H1 (cell line): Measurements from ENCODE around the gene NPR2. TPM values are rescaled to one million over a fixed set of nuclear protein-coding genes. Genes with fewer than 3 reads are reported as not detected.

Experiments used
- ASH2L ChIP-seq: fragments of 200-600, 300-600 bp; sonication (generic); IDR thresholded peaks from one replicate; pipeline ENCODE4 v1.7.1; 2017; ENCODE audit warnings: low read length
- ATF2 ChIP-seq: IDR thresholded peaks from 2 replicates; pipeline ENCODE4 v1.6.1; 2012; ENCODE audit warnings: low read length, inconsistent platforms
- BACH1 ChIP-seq: IDR thresholded peaks from 2 replicates; pipeline ENCODE4 v1.6.1; 2012; ENCODE audit warnings: low read length, improper control_type of control experiment
- BCL11A ChIP-seq, 2 experiments: IDR thresholded peaks; one replicate each; pipeline ENCODE4 v1.6.1; 2011; ENCODE audit warnings: low read depth in 2 of 2, low read length in 2 of 2, mild to moderate bottlenecking in 2 of 2
- CHD1 ChIP-seq: IDR thresholded peaks from 2 replicates; pipeline ENCODE4 v1.6.1; 2012; ENCODE audit warnings: low read depth, low read length, improper control_type of control experiment
- CTBP2 ChIP-seq: IDR thresholded peaks from 2 replicates; pipeline ENCODE4 v1.7.0; 2011; ENCODE audit warnings: borderline replicate concordance, mild to moderate bottlenecking, moderate library complexity, mixed read lengths, low read length; ENCODE audit not compliant: insufficient read depth, insufficient read length
- E2F6 ChIP-seq: IDR thresholded peaks from 2 replicates; pipeline ENCODE4 v1.6.1; 2012; ENCODE audit warnings: inconsistent platforms
- EGR1 ChIP-seq: IDR thresholded peaks from 2 replicates; pipeline ENCODE4 v1.6.1; 2011; ENCODE audit warnings: low read depth, low read length, borderline replicate concordance
- EP300 ChIP-seq, 2 experiments: IDR thresholded peaks; 1 replicate in 1 of 2; 2 replicates in 1 of 2; pipeline ENCODE4 v1.6.1; 2011 to 2012; ENCODE audit warnings: low read depth in 2 of 2, low read length in 2 of 2, mild to moderate bottlenecking in 2 of 2, borderline replicate concordance in 1 of 2, inconsistent platforms in 1 of 2, moderate library complexity in 1 of 2
- EZH2 ChIP-seq: fragments of 200-600 bp; sonication (generic); IDR thresholded peaks from 2 replicates; pipeline ENCODE4 v1.7.1; 2012; ENCODE audit warnings: low read depth, mild to moderate bottlenecking, moderate library complexity, low read length, inconsistent platforms; ENCODE audit not compliant: severe bottlenecking
- HDAC2 ChIP-seq, 2 experiments: fragments of 300-600 bp in 1 of 2; sonication (generic) in 1 of 2; IDR thresholded peaks; 2 replicates each; pipeline ENCODE4 v1.6.1; 2011 to 2012; ENCODE audit warnings: low read depth in 2 of 2, low read length in 2 of 2, mild to moderate bottlenecking in 2 of 2, moderate library complexity in 2 of 2, borderline replicate concordance in 1 of 2, inconsistent platforms in 1 of 2
- MAX ChIP-seq: IDR thresholded peaks from 2 replicates; pipeline ENCODE4 v1.6.1; 2012; ENCODE audit warnings: inconsistent platforms
- POLR2A ChIP-seq, 2 experiments: IDR thresholded peaks; 1 replicate in 1 of 2; 2 replicates in 1 of 2; pipeline ENCODE4 v1.6.1; 2011; ENCODE audit warnings: low read depth in 2 of 2, low read length in 2 of 2, mild to moderate bottlenecking in 2 of 2; ENCODE audit errors: control extremely low read depth in 1 of 2
- RAD21 ChIP-seq, 2 experiments: IDR thresholded peaks in 1 of 2; conservative IDR thresholded peaks in 1 of 2; 2 replicates each; pipeline ENCODE4 v1.6.1; 2011; ENCODE audit warnings: low read depth in 2 of 2, low read length in 2 of 2, improper control_type of control experiment in 1 of 2, inconsistent platforms in 1 of 2, mild to moderate bottlenecking in 1 of 2, moderate library complexity in 1 of 2
- RFX5 ChIP-seq: IDR thresholded peaks from 2 replicates; pipeline ENCODE4 v1.6.1; 2011; ENCODE audit warnings: low read depth, low read length, improper control_type of control experiment, borderline replicate concordance
- RNF2 ChIP-seq: fragments of 200-900, 300-1000 bp; sonication (generic); IDR thresholded peaks from 2 replicates; pipeline ENCODE4 v1.7.1; 2016; ENCODE audit warnings: borderline replicate concordance, low read depth, mild to moderate bottlenecking, antibody characterized with exemption, low read length; ENCODE audit not compliant: poor library complexity, severe bottlenecking; ENCODE audit errors: missing control alignments
- TAF7 ChIP-seq: optimal IDR thresholded peaks from 2 replicates; pipeline ENCODE3; 2011; ENCODE audit warnings: low read depth, mild to moderate bottlenecking, inconsistent platforms, low read length, moderate library complexity, borderline replicate concordance
- TBP ChIP-seq: IDR thresholded peaks from 2 replicates; pipeline ENCODE4 v1.6.1; 2011; ENCODE audit warnings: low read depth, low read length, improper control_type of control experiment
- polyA plus RNA-seq, 7 experiments: library from polyadenylated mRNA; depleted of rRNA in 3 of 7; stranded (reverse) in 5 of 7; unstranded in 2 of 7; fragments of >200 nt in 5 of 7; fragments of 200-250 nt in 2 of 7; gene quantifications; 1 replicate in 5 of 7; 2 replicates in 1 of 7; 4 replicates in 1 of 7; pipeline versions ENCODE4 v1.2.1 to v1.2.3, GENCODE V29; 2011 to 2013; ENCODE audit warnings: missing spikeins in 2 of 7, mixed read lengths in 2 of 7
- total RNA-seq: library from RNA; stranded (reverse); fragmentation: NEBNext Ultra II Directional; extraction: Animal tissue kit (Norgen Biotek cat#: 25700); gene quantifications from 2 replicates; pipeline ENCODE4 v1.2.1, GENCODE V29; 2021

Gene NPR2
- total and polyA plus RNA-seq, 2 of the 8 experiments (the other 6 are each of a cell fraction or from before 2014, with no cell fraction given) = 11.0 to 17.0 TPM

- peak; percentile 28 to 42 for TF ChIP-seq RAD21 (IDR thresholded peaks at IDR 0.05 in 1 of 2, conservative IDR thresholded peaks at IDR 0.05 in 1 of 2; ENCODE audit: low read depth in 2 of 2, low read length in 2 of 2)
- TF ChIP-seq EGR1 = no peak
- TF ChIP-seq BACH1 = peak; percentile 53; the same call in 1 of the 2 replicates
- peak; percentile 70 for TF ChIP-seq MAX
- TF ChIP-seq HDAC2 (IDR thresholded peaks at IDR 0.05; ENCODE audit: borderline replicate concordance in 1 of 2, low read depth in 2 of 2, low read length in 2 of 2) = peak; percentile 49 to 65; a peak in 2 of 4 replicates
- TF ChIP-seq ATF2 = no peak; the same call in 1 of the 2 replicates
- no peak for TF ChIP-seq BCL11A (IDR thresholded peaks at IDR 0.05; ENCODE audit: low read depth in 2 of 2, low read length in 2 of 2)
- TF ChIP-seq TBP = peak; percentile 34; the same call in 1 of the 2 replicates
- TF ChIP-seq EZH2 = no peak
- TF ChIP-seq TAF7 = peak; percentile 79
- peak in 1 of 2 experiments; percentile 17; a peak in 1 of 3 replicates for TF ChIP-seq EP300 (IDR thresholded peaks at IDR 0.05; ENCODE audit: borderline replicate concordance in 1 of 2, low read depth in 2 of 2, low read length in 2 of 2)
- TF ChIP-seq CHD1 = no peak
- no peak for TF ChIP-seq RFX5
- no peak for TF ChIP-seq RNF2
- peak; percentile 64 for TF ChIP-seq CTBP2
- peak; percentile 82 for TF ChIP-seq E2F6
- peak in 1 of 2 experiments; percentile 71; a peak in 1 of 3 replicates for TF ChIP-seq POLR2A (IDR thresholded peaks at IDR 0.05; ENCODE audit: control extremely low read depth in 1 of 2, low read depth in 2 of 2, low read length in 2 of 2)
- peak; percentile 77 for TF ChIP-seq ASH2L
Measured at GRCh38 chr9:35756275-35757225, 34.8 kb upstream of the NPR2 start (continued).
